RPMI8226 (cell line): Measurements from ENCODE around the gene DNAJC4.

ENCODE experiments used
- DNase-seq: peaks from one replicate; pipeline ENCODE4 v3.0.0-alpha.2; 2015

The DNAJC4 gene

GRCh38 chr11:64261556-64262080 is 31.3 kb downstream of the DNAJC4 start:
- no peak for DNase-seq

- DNase-seq = no peak
Measured at GRCh38 chr11:64262271-64263002, 32.1 kb downstream of the DNAJC4 start.

GRCh38 chr11:64263021-64263946 is 32.9 kb downstream of the DNAJC4 start:
- DNase-seq = no peak

GRCh38 chr11:64263947-64264317 is 33.6 kb downstream of the DNAJC4 start:
- no peak for DNase-seq

- DNase-seq = no peak
Measured at GRCh38 chr11:64264371-64264852, 34.1 kb downstream of the DNAJC4 start.

GRCh38 chr11:64265176-64266160 is 35.1 kb downstream of the DNAJC4 start:
- no peak for DNase-seq

GRCh38 chr11:64266339-64266738 is 36.0 kb downstream of the DNAJC4 start:
- DNase-seq = no peak

- DNase-seq = no peak
Measured at GRCh38 chr11:64267207-64267945, 37.0 kb downstream of the DNAJC4 start.

- no peak for DNase-seq
Measured at GRCh38 chr11:64268025-64268892, 37.9 kb downstream of the DNAJC4 start.

GRCh38 chr11:64268893-64269539 is 38.7 kb downstream of the DNAJC4 start:
- peak; percentile 65 for DNase-seq

GRCh38 chr11:64269540-64270220 is 39.3 kb downstream of the DNAJC4 start:
- peak; percentile 100 for DNase-seq

- DNase-seq = no peak
Measured at GRCh38 chr11:64275031-64275800, 44.9 kb downstream of the DNAJC4 start.

- no peak for DNase-seq
Measured at GRCh38 chr11:64275841-64276240, 45.5 kb downstream of the DNAJC4 start.

GRCh38 chr11:64276653-64277431 is 46.5 kb downstream of the DNAJC4 start:
- no peak for DNase-seq

- DNase-seq = no peak
Measured at GRCh38 chr11:64278576-64279190, 48.3 kb downstream of the DNAJC4 start.

GRCh38 chr11:64281957-64282770 is 51.8 kb downstream of the DNAJC4 start:
- no peak for DNase-seq
